PC-9 (cell line): ENCODE results near the gene NFRKB. TPM values are rescaled to one million over a fixed set of nuclear protein-coding genes. Genes with fewer than 3 reads are reported as not detected.

Experiments
- BruUV-seq: library from RNA; stranded (reverse); fragments of 400-500 nt; replicated peaks from 2 replicates; lab custom pipeline; 2021; lab: Mats Ljungman, UMichigan
- CTCF ChIA-PET: fragments of 300-600 bp; sonication (Branson Sonifier 250); formaldehyde crosslinking; loops from one replicate; lab custom pipeline; 2022; ENCODE audit warnings: antibody characterized with exemption; lab: Charles Lee
- POLR2A ChIA-PET: fragments of 300-600 bp; sonication (Branson Sonifier 250); formaldehyde crosslinking; loops from one replicate; lab custom pipeline; 2022; ENCODE audit warnings: antibody characterized with exemption; ENCODE audit not compliant: unreplicated experiment; lab: Charles Lee
- DNase-seq, 2 experiments: peaks; one replicate each; pipeline versions ENCODE4 v3.0.0 to v3.0.0-alpha.2; 2015 to 2022; ENCODE audit warnings: mixed read lengths in 1 of 2
- H2AFZ ChIP-seq: fragments of 200-600 bp; sonication (generic); 2 replicates; pipeline ENCODE4 v1.8.1; 2017; ENCODE audit warnings: antibody characterized with exemption
- H3F3A ChIP-seq: fragments of 200-600 bp; sonication (generic); 2 replicates; pipeline ENCODE4 v1.8.1; 2017; ENCODE audit warnings: antibody characterized with exemption, mild to moderate bottlenecking, low read depth; ENCODE audit not compliant: insufficient read depth
- H3K27ac ChIP-seq: fragments of 200-600 bp; sonication (generic); 2 replicates; pipeline ENCODE4 v1.6.1; 2016; ENCODE audit warnings: mixed run types
- H3K27me3 ChIP-seq: fragments of 200-600 bp; sonication (generic); 2 replicates; pipeline ENCODE4 v1.6.1; 2016; ENCODE audit warnings: low read depth, mixed run types; ENCODE audit not compliant: insufficient read depth
- H3K36me3 ChIP-seq: fragments of 200-600 bp; sonication (generic); 2 replicates; pipeline ENCODE4 v1.6.1; 2016; ENCODE audit warnings: low read depth, mixed run types
- H3K4me1 ChIP-seq: fragments of 200-600 bp; sonication (generic); replicated peaks from 2 replicates; pipeline ENCODE4 v1.6.1; 2016; ENCODE audit warnings: mixed run types; ENCODE audit not compliant: insufficient read depth
- H3K4me2 ChIP-seq: fragments of 200-600 bp; sonication (generic); 2 replicates; pipeline ENCODE4 v1.6.1; 2017; ENCODE audit warnings: mixed run types
- H3K4me3 ChIP-seq: fragments of 200-600 bp; sonication (generic); 2 replicates; pipeline ENCODE4 v1.6.1; 2016; ENCODE audit warnings: mixed run types
- H3K79me2 ChIP-seq: fragments of 200-600 bp; sonication (generic); 2 replicates; pipeline ENCODE4 v1.6.1; 2017; ENCODE audit warnings: low read depth, mixed run types
- H3K9me2 ChIP-seq: fragments of 200-600 bp; sonication (generic); 2 replicates; pipeline ENCODE4 v1.8.1; 2017; ENCODE audit warnings: mild to moderate bottlenecking; ENCODE audit not compliant: insufficient read depth
- H3K9me3 ChIP-seq: fragments of 200-600 bp; sonication (generic); 2 replicates; pipeline ENCODE4 v1.8.1; 2016; ENCODE audit warnings: low read depth; ENCODE audit not compliant: insufficient read depth
- H4K20me1 ChIP-seq: fragments of 200-600 bp; sonication (generic); 2 replicates; pipeline ENCODE4 v1.8.1; 2017; ENCODE audit not compliant: insufficient read depth
- EZH2 ChIP-seq: fragments of 200-600 bp; sonication (generic); IDR thresholded peaks from 2 replicates; pipeline ENCODE4 v1.8.0; 2017; ENCODE audit warnings: antibody characterized with exemption, low read depth
- intact Hi-C: fragments of 100-400 bp; cut with micrococcal nuclease; formaldehyde crosslinking; loops from one replicate; pipeline ENCODE4 v1.10.0; 2022; ENCODE audit not compliant: unreplicated experiment
- total RNA-seq: library from RNA; stranded (reverse); gene quantifications from 2 replicates; pipeline ENCODE4 v1.2.3, GENCODE V29; 2021
- TF ChIP-seq, protein P1 (sequence below): fragments of 200-600 bp; sonication (generic); conservative IDR thresholded peaks from 2 replicates; pipeline ENCODE4 v1.6.1; 2017; ENCODE audit warnings: mixed run types, antibody characterized with exemption, mild to moderate bottlenecking, moderate library complexity

The NFRKB gene
- total RNA-seq, 1 experiment from 2014 or later, result 37.8 TPM

DNA sequence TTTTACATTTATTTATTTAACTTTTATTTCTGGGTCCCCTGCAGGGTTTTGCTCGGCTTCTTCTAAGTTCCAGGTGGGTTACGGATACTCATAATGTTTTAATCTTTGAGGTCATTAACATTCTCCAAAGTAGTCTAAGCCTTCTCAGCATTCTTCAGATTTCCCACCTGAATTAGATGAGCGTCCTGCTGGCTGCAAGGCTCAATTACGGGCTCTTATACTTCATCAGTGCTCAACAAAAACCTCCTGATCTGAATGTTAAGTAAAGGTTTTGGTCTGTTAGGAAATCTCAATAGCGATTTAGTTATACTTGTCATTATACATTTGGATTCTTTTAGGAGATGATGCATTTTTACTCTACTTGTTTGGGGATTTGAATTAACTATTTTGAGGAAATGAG is 27.3 kb upstream of the NFRKB start:
- TF ChIP-seq, protein P1, sequence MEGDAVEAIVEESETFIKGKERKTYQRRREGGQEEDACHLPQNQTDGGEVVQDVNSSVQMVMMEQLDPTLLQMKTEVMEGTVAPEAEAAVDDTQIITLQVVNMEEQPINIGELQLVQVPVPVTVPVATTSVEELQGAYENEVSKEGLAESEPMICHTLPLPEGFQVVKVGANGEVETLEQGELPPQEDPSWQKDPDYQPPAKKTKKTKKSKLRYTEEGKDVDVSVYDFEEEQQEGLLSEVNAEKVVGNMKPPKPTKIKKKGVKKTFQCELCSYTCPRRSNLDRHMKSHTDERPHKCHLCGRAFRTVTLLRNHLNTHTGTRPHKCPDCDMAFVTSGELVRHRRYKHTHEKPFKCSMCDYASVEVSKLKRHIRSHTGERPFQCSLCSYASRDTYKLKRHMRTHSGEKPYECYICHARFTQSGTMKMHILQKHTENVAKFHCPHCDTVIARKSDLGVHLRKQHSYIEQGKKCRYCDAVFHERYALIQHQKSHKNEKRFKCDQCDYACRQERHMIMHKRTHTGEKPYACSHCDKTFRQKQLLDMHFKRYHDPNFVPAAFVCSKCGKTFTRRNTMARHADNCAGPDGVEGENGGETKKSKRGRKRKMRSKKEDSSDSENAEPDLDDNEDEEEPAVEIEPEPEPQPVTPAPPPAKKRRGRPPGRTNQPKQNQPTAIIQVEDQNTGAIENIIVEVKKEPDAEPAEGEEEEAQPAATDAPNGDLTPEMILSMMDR, result no peak
- no peak for TF ChIP-seq EZH2
- no TSS peak for BruUV-seq
- ChIA-PET POLR2A (no interaction called here), CTCF (interaction anchor here (0.7 to 1.8 kb wide), 6 partner anchors 179 to 562 kb away, joined by 3 to 27 read pairs (median 4); no protein-coding TSS in a partner anchor)
- Histone ChIP-seq H3K4me1 (no peaks in the 10 kb centered on the region), H3K4me3 (no peak overlapping the region), H4K20me1 (no peaks in the 10 kb centered on the region), H3K27me3 (no peaks in the 10 kb centered on the region), H2AFZ (no peak overlapping the region), H3K36me3 (0 out of 2 replicates have a peak, but pooled peaks cover 4% of the 10 kb centered on the region), H3K79me2 (no peaks in the 10 kb centered on the region), H3F3A (no peaks in the 10 kb centered on the region), H3K27ac (no peak overlapping the region), H3K4me2 (no peak overlapping the region; the same call in 1 of the 2 replicates), H3K9me3 (no peaks in the 10 kb centered on the region), H3K9me2 (no peaks in the 10 kb centered on the region)
- DNase-seq, result no peak
- intact Hi-C loops, result loop anchor here (1.0 to 5.0 kb wide), 4 partner anchors 80 to 510 kb away; partner anchors contain the start of gene PRDM10

DNA sequence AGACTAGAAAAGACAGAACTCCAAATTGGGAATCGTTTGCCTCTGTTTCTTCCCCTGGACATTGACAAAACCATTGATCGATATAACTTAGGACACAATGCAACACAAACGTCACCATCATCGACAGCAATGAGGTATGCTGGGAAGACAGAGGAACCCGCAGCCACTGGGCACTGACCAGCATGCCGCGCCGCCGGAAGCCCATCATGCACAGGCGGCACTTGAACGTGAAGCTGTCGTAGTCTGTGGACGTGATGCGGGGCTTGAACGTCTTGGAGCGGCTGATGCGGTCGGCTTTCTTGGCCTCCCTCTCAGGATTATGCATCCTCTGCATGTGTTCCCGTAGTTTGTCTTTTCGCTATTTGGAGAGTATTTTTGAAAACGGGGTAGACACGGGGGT is 23.0 kb upstream of the NFRKB start:
- TF ChIP-seq, protein P1, result no peak
- TF ChIP-seq EZH2, result no peak
- no peaks in the 10 kb centered on the region for H3K79me2 ChIP-seq
- H3K36me3 ChIP-seq, result no peaks in the 10 kb centered on the region
- intact Hi-C loops, result no loop called here
- no peaks in the 10 kb centered on the region for H3F3A ChIP-seq
- H3K4me3 ChIP-seq, result no peak overlapping the region
- no peaks in the 10 kb centered on the region for H3K27me3 ChIP-seq
- no TSS peak for BruUV-seq
- H2AFZ ChIP-seq, result no peak overlapping the region
- H3K9me2 ChIP-seq, result no peaks in the 10 kb centered on the region
- no peak for DNase-seq
- H3K27ac ChIP-seq, result no peak overlapping the region
- no peaks in the 10 kb centered on the region for H4K20me1 ChIP-seq
- H3K4me2 ChIP-seq, result no peak overlapping the region
- no peaks in the 10 kb centered on the region for H3K9me3 ChIP-seq
- ChIA-PET CTCF (no interaction called here), POLR2A (no interaction called here)
- H3K4me1 ChIP-seq, result no peaks in the 10 kb centered on the region

DNA sequence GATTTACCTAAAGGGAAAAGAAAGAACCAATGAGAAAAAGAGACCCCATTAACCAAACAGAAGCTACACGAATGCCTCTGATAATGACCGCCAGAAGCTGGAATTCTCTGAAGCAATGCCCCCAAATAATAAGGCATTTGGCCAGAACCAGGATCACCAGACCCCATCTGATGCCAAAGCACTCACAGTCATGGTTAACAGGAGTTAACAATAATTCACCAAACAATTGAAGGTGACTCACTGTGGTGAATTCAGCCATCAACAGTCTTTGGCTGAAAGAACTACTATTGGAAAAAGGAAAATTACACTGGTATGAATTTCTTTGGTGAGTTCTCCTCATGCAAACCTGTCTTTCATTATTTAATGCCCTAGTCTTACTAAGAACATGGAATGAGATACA is 21.9 kb upstream of the NFRKB start:
- H3K9me3 ChIP-seq, result no peaks in the 10 kb centered on the region
- H3K4me1 ChIP-seq, result no peaks in the 10 kb centered on the region
- H3K27me3 ChIP-seq, result no peaks in the 10 kb centered on the region
- DNase-seq, result no peak
- no peak overlapping the region for H2AFZ ChIP-seq
- intact Hi-C loops, result no loop called here
- no peaks in the 10 kb centered on the region for H4K20me1 ChIP-seq
- H3K79me2 ChIP-seq, result no peaks in the 10 kb centered on the region
- no peaks in the 10 kb centered on the region for H3K36me3 ChIP-seq
- H3K9me2 ChIP-seq, result no peaks in the 10 kb centered on the region
- POLR2A ChIA-PET, result no interaction called here
- no peak overlapping the region for H3K4me2 ChIP-seq
- H3F3A ChIP-seq, result no peaks in the 10 kb centered on the region
- H3K27ac ChIP-seq, result no peak overlapping the region
- no peak for TF ChIP-seq EZH2
- TF ChIP-seq, protein P1, result no peak
- H3K4me3 ChIP-seq, result no peak overlapping the region
- BruUV-seq, result no TSS peak
- CTCF ChIA-PET, result no interaction called here
